Central memory CD8-positive, alpha-beta T cell (primary cell): ENCODE data around the gene MED12L.
A peak's percentile ranks its signal among the peaks of the same experiment; 100 is the strongest.

Experiments
- ATAC-seq: fragments of 150-1000 bp; cut with Tn5 transposase; replicated peaks from 2 replicates; pipeline ENCODE4 v1.10.0; 2022; ENCODE audit warnings: mild to moderate bottlenecking, moderate FRiP score, moderate number of reproducible peaks; ENCODE audit not compliant: poor library complexity, severe bottlenecking; ENCODE audit errors: extremely low read depth
- DNase-seq, 2 donors: peaks; one replicate each; pipeline ENCODE4 v3.0.0; 2021; ENCODE audit warnings: low spot score in 2 of 2
- H3K27ac Mint-ChIP-seq: one replicate; pipeline ENCODE4 v1.8.0; 2022; ENCODE audit warnings: low read depth, mild to moderate bottlenecking, moderate library complexity, mixed read lengths
- H3K27me3 Mint-ChIP-seq: one replicate; pipeline ENCODE4 v1.8.0; 2022; ENCODE audit warnings: mixed read lengths
- H3K36me3 Mint-ChIP-seq: one replicate; pipeline ENCODE4 v1.8.0; 2022; ENCODE audit warnings: mild to moderate bottlenecking, moderate library complexity, mixed read lengths; ENCODE audit not compliant: insufficient read depth
- H3K4me1 Mint-ChIP-seq: one replicate; pipeline ENCODE4 v1.8.0; 2022; ENCODE audit warnings: mixed read lengths
- H3K4me3 Mint-ChIP-seq: one replicate; pipeline ENCODE4 v1.8.0; 2022; ENCODE audit warnings: mild to moderate bottlenecking, moderate library complexity, mixed read lengths
- H3K9me3 Mint-ChIP-seq: one replicate; pipeline ENCODE4 v1.8.0; 2022; ENCODE audit warnings: mixed read lengths

Gene MED12L

GRCh38 chr3:151434151-151434890 lies 348.9 kb downstream of the MED12L start:
- Mint-ChIP-seq H3K27me3 (peaks cover 33% of the 10 kb centered on the region), H3K27ac (no peak overlapping the region), H3K36me3 (no peaks in the 10 kb centered on the region), H3K9me3 (no peaks in the 10 kb centered on the region), H3K4me3 (no peak overlapping the region), H3K4me1 (no peaks in the 10 kb centered on the region)
- no peak for ATAC-seq
- no peak for DNase-seq

DNA sequence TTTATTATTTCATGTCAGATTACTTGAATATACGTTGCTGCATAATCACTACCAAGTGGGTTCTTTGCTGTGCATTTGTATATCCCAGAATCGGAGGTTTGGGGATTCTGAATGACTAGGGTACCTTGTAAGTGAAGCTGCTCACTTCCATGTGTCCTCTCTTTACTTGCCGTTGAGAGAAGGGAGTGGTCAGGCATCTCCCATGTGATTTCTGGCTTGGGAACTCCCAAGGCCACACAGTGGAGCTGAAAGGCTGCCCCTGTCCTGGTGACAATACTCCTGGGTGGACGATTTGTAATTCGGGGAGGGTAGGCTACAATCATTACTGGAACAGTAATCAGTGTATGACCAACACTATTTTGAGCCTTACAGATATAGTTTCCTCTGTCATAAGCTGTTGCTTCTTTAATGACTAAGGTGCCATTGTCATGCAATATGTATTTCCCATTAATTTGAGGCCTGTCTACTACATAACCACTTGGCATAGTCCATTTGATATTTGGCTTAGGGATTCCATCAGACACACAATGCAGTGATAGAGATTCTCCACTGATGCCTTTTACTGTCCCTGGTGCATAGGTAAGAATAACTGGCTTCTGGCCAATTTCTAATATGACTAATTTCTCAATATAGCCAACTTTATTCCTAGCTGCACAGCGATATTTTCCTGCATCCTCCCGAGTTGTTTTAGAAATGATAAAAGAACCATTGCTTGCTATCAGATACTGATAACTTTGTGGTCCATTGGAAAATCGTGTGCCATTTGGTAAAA lies 351.4 kb downstream of the MED12L start:
- ATAC-seq (no peak), DNase-seq (no peak)
- H3K4me1 Mint-ChIP-seq, result no peaks in the 10 kb centered on the region
- no peak overlapping the region for H3K27ac Mint-ChIP-seq
- peaks cover 14% of the 10 kb centered on the region for H3K27me3 Mint-ChIP-seq
- no peak overlapping the region for H3K4me3 Mint-ChIP-seq
- H3K9me3 Mint-ChIP-seq, result no peaks in the 10 kb centered on the region
- no peaks in the 10 kb centered on the region for H3K36me3 Mint-ChIP-seq

- no peaks in the 10 kb centered on the region for H3K9me3 Mint-ChIP-seq
- DNase-seq, result no peak
These were observed 352.4 kb downstream of the MED12L start for GRCh38 chr3:151437906-151438305.

GRCh38 chr3:151439652-151440125 lies 354.2 kb downstream of the MED12L start:
- no peak overlapping the region for H3K27ac Mint-ChIP-seq
- ATAC-seq (peak; percentile 54), DNase-seq (no peak)
- H3K4me3 Mint-ChIP-seq, result no peak overlapping the region
- H3K9me3 Mint-ChIP-seq, result no peaks in the 10 kb centered on the region
- no peaks in the 10 kb centered on the region for H3K4me1 Mint-ChIP-seq
- no peaks in the 10 kb centered on the region for H3K36me3 Mint-ChIP-seq
- H3K27me3 Mint-ChIP-seq, result peaks cover 15% of the 10 kb centered on the region

More at GRCh38 chr3:151437906-151438305, 352.4 kb downstream of the MED12L start:
- peaks cover 14% of the 10 kb centered on the region for H3K27me3 Mint-ChIP-seq
- no peaks in the 10 kb centered on the region for H3K36me3 Mint-ChIP-seq
- H3K27ac Mint-ChIP-seq, result no peak overlapping the region
- no peak overlapping the region for H3K4me3 Mint-ChIP-seq
- ATAC-seq, result no peak
- no peaks in the 10 kb centered on the region for H3K4me1 Mint-ChIP-seq

GRCh38 chr3:151440940-151441339 lies 355.5 kb downstream of the MED12L start:
- Mint-ChIP-seq H3K36me3 (no peaks in the 10 kb centered on the region), H3K27ac (no peak overlapping the region), H3K9me3 (no peaks in the 10 kb centered on the region), H3K4me1 (no peaks in the 10 kb centered on the region), H3K27me3 (peaks cover 27% of the 10 kb centered on the region), H3K4me3 (no peak overlapping the region)
- no peak for DNase-seq
- no peak for ATAC-seq

- Mint-ChIP-seq H3K4me3 (no peak overlapping the region), H3K27ac (no peak overlapping the region), H3K27me3 (peaks cover 31% of the 10 kb centered on the region), H3K4me1 (no peaks in the 10 kb centered on the region), H3K9me3 (no peaks in the 10 kb centered on the region), H3K36me3 (no peaks in the 10 kb centered on the region)
- no peak for ATAC-seq
- no peak for DNase-seq
These were observed 358.1 kb downstream of the MED12L start for GRCh38 chr3:151443583-151443982.

DNA sequence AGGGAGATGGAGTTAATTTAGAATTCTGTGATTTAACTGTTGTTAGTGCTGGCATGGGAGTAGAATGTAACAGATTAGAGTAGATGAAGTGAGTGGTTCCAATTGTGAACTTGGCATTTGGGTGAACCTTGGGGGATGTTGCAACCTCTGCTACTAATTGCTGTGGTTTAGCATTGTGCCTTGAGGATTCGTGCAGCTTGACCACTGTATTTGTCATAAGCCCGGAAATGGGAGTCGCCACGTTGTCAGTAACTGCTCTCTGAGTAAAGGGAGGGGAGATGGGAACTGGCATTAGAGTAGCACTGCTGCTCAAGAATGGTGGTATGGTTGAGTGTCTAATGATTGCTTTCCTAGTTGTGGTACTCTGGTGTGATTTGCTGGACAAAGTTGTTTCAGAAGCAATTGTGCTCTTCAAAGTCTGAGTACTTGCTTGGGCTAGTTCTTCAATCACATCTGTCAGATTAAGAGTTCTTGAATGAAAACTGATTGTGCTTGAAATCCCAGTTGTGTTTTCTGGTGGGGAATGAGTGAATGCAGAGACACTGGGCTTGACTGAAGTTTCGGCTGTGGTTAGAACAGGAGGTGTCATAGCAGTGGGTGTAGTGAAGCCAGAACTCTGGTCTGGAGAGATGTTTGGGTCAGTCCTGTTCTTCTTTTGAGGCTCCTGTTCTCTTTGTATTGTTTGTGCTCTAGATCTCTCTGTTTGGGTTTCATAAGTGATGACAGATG lies 360.0 kb downstream of the MED12L start:
- no peak overlapping the region for H3K4me3 Mint-ChIP-seq
- H3K27me3 Mint-ChIP-seq, result peaks cover 31% of the 10 kb centered on the region
- no peaks in the 10 kb centered on the region for H3K4me1 Mint-ChIP-seq
- H3K36me3 Mint-ChIP-seq, result no peaks in the 10 kb centered on the region
- DNase-seq (no peak), ATAC-seq (no peak)
- no peak overlapping the region for H3K27ac Mint-ChIP-seq
- no peaks in the 10 kb centered on the region for H3K9me3 Mint-ChIP-seq

GRCh38 chr3:151446002-151446340 lies 360.5 kb downstream of the MED12L start:
- H3K4me3 Mint-ChIP-seq, result no peak overlapping the region
- ATAC-seq (no peak), DNase-seq (no peak)
- no peaks in the 10 kb centered on the region for H3K4me1 Mint-ChIP-seq
- no peaks in the 10 kb centered on the region for H3K36me3 Mint-ChIP-seq
- peaks cover 35% of the 10 kb centered on the region for H3K27me3 Mint-ChIP-seq
- H3K9me3 Mint-ChIP-seq, result no peaks in the 10 kb centered on the region
- no peak overlapping the region for H3K27ac Mint-ChIP-seq

DNA sequence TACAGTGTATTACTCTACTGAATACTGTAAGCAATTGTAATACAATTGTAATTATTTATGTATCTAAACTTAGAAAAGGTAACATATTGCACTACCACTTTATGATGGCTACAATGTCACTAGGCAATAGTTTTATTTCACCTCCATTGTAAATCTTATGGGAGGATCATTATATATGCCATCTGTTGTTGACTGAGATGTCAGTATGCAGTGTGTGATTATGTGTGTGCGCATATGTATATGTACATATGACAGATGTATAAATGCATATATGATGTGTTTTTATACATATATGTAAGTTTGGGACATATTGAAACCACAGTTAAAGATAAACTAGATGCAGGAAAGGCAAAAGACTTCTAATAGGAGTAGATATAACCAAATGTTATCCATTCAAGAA lies 366.9 kb downstream of the MED12L start:
- Mint-ChIP-seq H3K9me3 (no peaks in the 10 kb centered on the region), H3K4me3 (no peak overlapping the region), H3K27ac (no peak overlapping the region), H3K36me3 (peaks cover 2% of the 10 kb centered on the region), H3K4me1 (no peaks in the 10 kb centered on the region), H3K27me3 (peaks cover 34% of the 10 kb centered on the region)
- no peak for ATAC-seq
- DNase-seq, result no peak

GRCh38 chr3:151452841-151453240 lies 367.4 kb downstream of the MED12L start:
- H3K4me1 Mint-ChIP-seq, result no peaks in the 10 kb centered on the region
- H3K27ac Mint-ChIP-seq, result no peak overlapping the region
- ATAC-seq (no peak), DNase-seq (no peak)
- H3K9me3 Mint-ChIP-seq, result no peaks in the 10 kb centered on the region
- no peak overlapping the region for H3K4me3 Mint-ChIP-seq
- H3K27me3 Mint-ChIP-seq, result peaks cover 34% of the 10 kb centered on the region
- peaks cover 2% of the 10 kb centered on the region for H3K36me3 Mint-ChIP-seq

- no peaks in the 10 kb centered on the region for H3K4me1 Mint-ChIP-seq
- peaks cover 49% of the 10 kb centered on the region for H3K27me3 Mint-ChIP-seq
- H3K9me3 Mint-ChIP-seq, result no peaks in the 10 kb centered on the region
- no peak overlapping the region for H3K27ac Mint-ChIP-seq
- ATAC-seq, result no peak
- no peak overlapping the region for H3K4me3 Mint-ChIP-seq
- peaks cover 2% of the 10 kb centered on the region for H3K36me3 Mint-ChIP-seq
- DNase-seq, result no peak
These were observed 370.6 kb downstream of the MED12L start for GRCh38 chr3:151456065-151456464.

DNA sequence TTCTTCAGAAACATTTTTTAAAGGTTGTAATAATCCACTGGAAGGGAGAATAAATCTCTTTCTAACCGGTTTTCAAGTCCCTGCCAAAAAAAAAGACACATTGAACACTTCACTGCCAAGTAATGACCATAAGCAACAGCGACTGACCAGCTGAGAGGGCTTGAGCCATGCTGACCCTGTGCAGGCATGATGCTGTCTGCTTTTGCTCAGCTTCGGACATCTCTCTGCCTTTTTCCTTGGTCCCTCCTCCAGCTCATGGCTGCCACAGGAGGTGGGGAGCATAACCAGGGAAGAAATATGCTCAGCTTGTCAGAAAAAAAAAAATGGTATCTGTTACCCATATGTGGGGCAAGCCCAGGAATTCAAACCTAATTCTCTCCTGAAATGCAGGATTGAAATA lies 373.9 kb downstream of the MED12L start:
- ATAC-seq (no peak), DNase-seq (no peak)
- H3K9me3 Mint-ChIP-seq, result no peaks in the 10 kb centered on the region
- no peaks in the 10 kb centered on the region for H3K36me3 Mint-ChIP-seq
- no peak overlapping the region for H3K4me3 Mint-ChIP-seq
- no peaks in the 10 kb centered on the region for H3K4me1 Mint-ChIP-seq
- H3K27ac Mint-ChIP-seq, result no peak overlapping the region
- H3K27me3 Mint-ChIP-seq, result peaks cover 64% of the 10 kb centered on the region
